NK-92 treated with Interleukin-12 subunit alpha and Interleukin-12 subunit beta, amount 100 ng/mL, for 24 hours (cell line): ENCODE measurements around the gene TCF25.
A peak's percentile ranks its signal among the peaks of the same experiment; 100 is the strongest.
"Not testable (repeated sequence)": the region's sequence is repeated elsewhere in the genome, so short reads cannot be mapped to it uniquely, and the experiment has no call there.

Experiments
- DNase-seq: peaks from one replicate; lab custom pipeline; 2025; lab: John Stamatoyannopoulos, UW

TCF25 gene

DNA sequence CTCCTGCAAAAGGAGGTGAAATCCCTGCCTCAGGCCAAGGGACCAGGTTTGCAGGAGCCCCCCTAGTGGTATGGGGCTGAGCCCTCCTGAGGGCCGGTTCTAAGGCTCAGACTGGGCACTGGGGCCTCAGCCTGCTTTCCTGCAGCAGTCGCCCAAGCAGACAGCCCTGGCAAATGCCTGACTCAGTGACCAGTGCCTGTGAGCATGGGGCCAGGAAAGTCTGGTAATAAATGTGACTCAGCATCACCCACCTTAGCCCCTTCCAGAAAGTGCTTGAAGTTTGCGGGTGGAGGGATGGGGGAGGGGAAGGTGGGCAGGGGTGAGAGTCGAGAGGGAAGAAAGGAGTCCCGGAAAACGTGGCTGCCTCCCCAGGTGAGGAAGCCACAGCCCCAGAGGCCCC, 47.3 kb downstream of the TCF25 start:
- no peak for DNase-seq

DNA sequence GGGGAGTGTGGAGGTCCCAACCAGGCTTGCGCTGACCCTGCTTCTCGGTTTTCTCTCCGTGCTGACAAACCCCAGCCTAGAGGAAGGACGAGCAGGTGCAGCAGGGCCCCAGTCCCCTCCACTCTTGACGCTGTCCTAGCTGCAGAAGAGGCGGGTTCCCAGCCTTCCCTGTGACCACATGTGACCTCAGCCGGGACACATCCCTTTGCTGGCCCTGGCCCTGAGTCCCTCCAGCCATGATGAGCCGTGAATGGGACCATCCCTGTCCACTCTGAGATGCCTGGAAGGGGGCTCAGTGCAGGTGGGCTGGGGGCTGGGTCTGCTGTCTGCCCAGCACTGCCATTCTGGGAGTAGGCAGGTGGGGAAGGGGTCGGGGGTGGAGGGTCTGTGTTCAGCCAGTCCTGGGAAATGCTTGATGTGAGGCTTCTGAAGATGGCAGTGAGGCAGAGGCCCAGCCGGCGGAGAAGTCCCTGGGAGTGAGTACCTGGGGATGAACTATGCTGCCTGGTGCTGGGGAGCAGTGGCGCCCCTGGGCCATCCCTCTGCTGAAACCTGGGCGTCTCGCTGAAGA, 47.8 kb downstream of the TCF25 start:
- no peak for DNase-seq

- no peak for DNase-seq
These were observed 48.5 kb downstream of the TCF25 start for GRCh38 chr16:89921702-89922476.

- DNase-seq, result no peak
These were observed 49.1 kb downstream of the TCF25 start for GRCh38 chr16:89922477-89922883.

DNA sequence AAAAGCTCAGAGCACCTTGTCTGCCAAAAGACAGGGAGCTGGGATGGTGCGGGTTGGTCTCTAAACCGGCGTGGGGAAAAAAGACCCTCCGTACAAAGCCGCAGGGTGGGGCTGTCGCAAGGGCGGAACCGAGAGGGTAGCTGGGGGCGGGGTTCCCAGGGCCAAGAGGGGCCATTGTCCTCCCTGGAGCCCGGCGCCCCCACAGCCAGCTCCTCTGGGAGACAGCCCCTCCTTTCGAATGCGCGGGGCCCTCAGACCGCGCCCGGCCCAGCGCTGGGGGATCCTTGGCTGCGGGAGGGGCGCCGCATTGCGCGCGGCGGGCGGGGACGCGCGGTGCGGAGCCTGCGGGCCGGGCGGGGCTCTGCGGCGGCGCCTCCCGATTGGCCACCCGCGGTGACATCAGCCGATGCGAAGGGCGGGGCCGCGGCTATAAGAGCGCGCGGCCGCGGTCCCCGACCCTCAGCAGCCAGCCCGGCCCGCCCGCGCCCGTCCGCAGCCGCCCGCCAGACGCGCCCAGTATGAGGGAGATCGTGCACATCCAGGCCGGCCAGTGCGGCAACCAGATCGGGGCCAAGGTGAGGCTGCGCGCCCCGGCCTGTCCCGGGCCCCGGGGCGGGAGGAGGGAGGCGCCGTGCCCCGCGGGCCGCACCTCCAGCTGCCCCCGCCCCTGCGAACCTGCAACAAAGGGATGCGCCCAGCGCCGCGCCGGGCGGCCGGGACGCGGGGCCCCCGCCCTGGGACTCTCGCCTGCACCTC, 49.7 kb downstream of the TCF25 start, which contains the start of gene TUBB3:
TUBB3 (plus strand) TSS at position 459 of the 756 bp plus-strand sequence; CDS start at position 519, 60 bp downstream.
- DNase-seq, result peak; percentile 39

DNA sequence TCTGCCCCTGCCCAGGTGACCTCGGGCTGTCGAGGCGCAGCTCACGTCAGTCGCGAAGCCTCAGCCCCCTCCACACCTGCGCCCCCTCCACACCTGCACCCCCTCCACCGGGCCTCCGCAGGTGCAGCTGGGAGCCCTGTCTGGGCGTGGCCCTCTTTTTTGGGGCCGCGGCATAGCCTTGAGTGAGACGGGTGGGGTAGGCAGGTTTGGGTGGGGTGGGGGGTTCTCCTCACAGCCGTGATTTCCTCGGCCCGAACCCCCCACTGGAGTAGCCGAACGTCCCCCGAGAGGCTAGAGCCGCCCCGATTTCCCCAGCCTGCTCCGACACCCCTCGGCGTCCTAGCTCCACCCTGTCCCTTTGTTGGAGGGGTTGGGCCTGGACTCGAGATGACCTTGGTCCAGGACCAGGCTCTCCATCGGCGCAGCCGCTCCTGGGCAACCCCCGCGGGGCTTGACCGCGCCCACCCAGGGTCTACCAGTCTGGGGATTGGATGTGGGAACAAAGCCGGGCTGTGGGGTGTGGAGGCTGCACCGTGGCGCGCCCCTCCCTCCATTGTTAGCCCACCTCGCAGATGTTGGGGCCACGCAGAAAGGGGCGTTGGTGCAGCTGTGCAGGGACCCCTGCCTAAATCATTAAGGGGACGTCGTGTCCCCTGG, 50.4 kb downstream of the TCF25 start:
- DNase-seq, result no peak

DNA sequence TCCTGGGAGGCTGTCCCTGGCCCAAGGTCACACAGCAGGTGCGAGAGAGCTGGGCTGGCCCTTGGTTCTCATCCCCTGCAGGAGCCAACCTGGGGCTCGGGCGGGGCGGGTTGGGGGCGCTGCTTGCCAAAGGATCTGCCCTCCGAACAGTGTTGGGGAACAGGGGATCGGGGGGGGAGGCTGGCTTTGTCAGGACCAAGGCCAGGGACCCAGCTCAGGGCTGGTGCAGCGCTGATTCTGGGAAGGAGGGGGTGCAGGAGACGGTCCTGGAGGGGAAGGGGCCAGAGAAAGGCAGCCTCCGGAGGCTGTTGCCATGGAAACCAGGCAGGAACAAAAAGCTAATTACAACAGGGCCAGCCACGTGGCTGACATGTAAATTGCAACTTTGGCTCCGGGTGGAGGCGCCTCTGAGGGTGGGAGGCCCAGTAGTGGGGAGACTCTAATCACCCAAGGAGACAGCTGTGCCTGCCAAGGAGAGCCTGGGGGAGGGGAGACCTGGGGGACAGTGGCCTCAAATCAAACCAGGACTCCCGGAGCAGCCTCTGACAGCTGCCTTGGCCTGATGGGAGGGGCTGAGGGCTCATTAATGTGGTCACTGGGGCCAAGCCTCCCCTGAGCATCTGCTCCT, 51.0 kb downstream of the TCF25 start:
- no peak for DNase-seq

DNA sequence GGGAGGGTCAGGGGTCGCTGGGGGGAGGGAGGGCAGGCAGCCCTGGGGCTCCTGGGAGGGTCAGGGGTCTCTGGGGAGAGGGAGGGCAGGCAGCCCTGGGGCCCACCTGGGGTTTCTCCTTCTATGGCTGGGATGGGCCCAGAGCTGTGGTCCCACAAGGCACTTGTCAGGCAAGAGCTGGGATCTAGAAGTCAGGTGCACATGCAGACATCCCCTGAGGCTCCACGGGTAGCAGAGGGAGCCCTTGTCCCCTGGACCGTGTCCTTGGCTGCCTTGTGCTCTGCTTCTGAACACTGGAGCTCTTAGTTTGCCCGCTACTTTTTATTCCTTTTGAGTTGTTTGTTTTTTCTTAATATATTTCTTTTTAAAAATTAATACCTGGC, 51.5 kb downstream of the TCF25 start:
- DNase-seq, result no peak

DNA sequence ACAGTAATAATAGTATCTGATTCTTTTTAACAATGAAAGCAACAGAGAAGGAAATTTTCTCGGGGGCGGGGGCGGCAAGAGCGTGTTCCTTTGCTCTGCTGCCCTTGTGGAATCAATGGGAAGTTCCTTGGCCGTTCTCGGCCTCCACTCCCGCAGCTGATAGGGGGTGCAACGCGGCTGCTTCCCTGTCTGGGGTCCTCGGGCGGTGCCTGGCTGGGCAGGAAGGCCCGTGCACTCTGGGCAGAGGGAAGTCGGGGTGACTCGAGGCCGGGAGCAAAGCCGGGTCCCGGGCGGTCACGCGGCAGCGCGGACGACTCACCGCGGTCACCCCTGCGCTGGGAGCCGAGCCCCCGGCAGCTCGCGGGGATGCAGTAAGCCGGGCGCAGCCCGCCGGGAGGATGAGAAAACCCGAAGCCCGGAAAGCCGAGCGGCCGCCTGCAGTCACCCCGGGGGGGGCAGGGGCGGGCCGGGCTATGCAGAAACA, 52.2 kb downstream of the TCF25 start:
- no peak for DNase-seq

DNA sequence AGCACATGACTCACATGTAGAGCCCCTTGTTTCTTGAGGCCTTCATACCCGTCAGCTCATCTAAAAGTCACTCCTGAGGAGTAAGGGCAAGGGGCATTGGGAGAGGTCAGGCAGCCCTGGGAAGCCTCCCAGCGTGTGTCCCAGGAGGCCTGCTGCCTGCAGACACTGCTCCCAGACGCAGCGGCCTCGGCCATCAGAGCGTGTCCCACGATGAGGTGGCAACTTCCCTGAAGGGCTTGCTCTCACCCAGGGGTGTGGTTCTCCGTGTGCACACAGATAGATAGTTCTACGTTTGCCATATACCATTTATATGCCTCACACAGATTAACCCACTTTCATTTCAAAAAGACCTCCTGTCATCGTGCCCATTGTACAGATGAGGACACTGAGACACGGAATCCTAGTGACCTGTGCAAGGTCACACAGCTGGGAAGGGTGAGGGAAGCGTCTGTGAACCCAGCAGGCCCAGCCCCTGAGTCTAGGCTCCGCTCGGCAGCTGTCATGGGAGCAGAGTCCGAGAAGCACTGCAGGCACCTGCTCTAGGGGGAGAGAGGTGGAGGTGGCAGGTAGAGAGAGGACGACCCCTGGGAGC, 58.0 kb downstream of the TCF25 start:
- DNase-seq, result no peak

DNA sequence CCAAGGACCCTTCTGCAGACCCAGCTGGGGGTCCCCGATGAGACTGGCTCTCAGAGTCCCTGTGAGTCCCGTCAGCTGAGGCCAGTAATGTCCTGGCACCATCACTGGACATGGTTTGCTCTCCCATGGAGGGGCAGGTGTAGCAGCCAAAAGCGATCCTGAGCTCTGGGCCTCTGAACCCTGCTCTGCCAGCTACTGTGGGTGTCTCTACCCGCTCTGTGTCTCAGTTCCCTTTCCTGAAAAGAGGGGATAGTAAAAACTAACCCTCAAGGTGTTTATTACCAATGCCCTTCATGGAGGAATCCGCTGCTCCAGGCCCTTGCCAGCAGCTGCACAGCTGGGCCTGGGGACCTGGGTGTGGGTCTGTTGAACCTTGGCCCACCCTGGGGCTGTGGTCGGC, 58.6 kb downstream of the TCF25 start:
- DNase-seq, result no peak

DNA sequence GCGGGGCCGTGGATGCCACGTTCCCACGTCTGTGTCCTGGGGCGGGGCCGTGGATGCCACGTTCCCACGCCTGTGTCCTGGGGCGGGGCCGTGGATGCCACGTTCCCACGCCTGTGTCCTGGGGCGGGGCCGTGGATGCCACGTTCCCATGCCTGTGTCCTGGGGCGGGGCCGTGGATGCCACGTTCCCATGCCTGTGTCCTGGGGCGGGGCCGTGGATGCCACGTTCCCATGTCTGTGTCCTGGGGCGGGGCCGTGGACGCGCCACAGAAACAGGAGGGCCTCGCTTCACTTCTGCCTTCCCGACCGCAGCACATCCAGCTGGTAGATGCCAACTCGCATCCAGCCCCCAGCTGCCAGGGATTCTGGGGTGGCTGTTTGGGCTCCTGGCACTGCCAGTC, 60.6 kb downstream of the TCF25 start:
- not testable (repeated sequence) for DNase-seq

DNA sequence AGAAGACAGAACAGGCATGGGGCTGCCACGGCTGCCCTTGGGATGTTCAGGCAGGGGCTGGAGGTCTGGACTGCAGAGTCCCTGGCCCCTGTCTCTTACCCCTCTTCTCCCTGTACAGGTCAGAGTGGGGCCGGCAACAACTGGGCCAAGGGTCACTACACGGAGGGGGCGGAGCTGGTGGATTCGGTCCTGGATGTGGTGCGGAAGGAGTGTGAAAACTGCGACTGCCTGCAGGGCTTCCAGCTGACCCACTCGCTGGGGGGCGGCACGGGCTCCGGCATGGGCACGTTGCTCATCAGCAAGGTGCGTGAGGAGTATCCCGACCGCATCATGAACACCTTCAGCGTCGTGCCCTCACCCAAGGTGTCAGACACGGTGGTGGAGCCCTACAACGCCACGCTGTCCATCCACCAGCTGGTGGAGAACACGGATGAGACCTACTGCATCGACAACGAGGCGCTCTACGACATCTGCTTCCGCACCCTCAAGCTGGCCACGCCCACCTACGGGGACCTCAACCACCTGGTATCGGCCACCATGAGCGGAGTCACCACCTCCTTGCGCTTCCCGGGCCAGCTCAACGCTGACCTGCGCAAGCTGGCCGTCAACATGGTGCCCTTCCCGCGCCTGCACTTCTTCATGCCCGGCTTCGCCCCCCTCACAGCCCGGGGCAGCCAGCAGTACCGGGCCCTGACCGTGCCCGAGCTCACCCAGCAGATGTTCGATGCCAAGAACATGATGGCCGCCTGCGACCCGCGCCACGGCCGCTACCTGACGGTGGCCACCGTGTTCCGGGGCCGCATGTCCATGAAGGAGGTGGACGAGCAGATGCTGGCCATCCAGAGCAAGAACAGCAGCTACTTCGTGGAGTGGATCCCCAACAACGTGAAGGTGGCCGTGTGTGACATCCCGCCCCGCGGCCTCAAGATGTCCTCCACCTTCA, 61.5 kb downstream of the TCF25 start:
- DNase-seq, result no peak

DNA sequence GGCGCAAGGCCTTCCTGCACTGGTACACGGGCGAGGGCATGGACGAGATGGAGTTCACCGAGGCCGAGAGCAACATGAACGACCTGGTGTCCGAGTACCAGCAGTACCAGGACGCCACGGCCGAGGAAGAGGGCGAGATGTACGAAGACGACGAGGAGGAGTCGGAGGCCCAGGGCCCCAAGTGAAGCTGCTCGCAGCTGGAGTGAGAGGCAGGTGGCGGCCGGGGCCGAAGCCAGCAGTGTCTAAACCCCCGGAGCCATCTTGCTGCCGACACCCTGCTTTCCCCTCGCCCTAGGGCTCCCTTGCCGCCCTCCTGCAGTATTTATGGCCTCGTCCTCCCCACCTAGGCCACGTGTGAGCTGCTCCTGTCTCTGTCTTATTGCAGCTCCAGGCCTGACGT, 62.2 kb downstream of the TCF25 start:
- not testable (repeated sequence) for DNase-seq

GRCh38 chr16:89936034-89936433, 62.6 kb downstream of the TCF25 start:
- DNase-seq, result no peak

DNA sequence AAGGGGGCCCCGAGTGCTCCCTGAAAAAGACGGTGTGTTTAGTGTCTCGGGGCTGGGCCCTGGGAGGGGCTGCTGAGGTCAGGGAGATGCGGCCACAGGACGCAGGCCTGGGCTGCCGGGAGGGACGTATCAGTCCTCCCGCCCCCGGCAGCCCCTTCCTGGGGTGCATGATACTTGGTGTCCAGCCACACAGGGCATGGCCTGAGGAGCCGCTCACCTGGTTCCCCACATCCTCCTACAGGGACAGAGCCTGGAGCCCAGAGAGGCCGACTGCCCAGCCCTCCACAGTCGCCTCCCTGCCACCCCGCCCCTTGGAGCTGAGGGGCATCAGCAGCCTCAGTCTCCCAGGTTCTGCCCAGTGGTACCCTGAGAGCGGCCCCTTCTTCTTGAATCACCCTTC, 63.1 kb downstream of the TCF25 start:
- DNase-seq, result no peak

DNA sequence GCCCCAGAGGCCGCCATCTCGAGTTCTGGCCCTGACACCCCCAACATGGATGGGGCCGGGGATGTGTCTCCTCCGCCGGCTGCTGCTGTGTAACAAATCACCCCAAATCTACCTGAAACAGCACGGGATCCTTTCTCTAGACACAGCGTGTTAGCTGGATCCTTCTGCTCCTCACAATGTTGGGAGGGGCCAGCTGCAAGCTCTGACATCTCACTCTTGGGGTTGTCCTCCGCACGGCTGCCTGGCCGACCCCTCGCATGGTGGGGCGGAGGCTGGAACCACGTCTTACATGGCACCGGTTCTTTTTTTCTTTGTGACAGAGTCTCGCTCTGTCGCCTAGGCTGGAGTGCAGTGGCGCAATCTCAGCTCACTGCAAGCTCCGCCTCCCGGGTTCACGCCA, 63.6 kb downstream of the TCF25 start:
- no peak for DNase-seq

- no peak for DNase-seq
These were observed 64.9 kb downstream of the TCF25 start for GRCh38 chr16:89938175-89938885.

DNA sequence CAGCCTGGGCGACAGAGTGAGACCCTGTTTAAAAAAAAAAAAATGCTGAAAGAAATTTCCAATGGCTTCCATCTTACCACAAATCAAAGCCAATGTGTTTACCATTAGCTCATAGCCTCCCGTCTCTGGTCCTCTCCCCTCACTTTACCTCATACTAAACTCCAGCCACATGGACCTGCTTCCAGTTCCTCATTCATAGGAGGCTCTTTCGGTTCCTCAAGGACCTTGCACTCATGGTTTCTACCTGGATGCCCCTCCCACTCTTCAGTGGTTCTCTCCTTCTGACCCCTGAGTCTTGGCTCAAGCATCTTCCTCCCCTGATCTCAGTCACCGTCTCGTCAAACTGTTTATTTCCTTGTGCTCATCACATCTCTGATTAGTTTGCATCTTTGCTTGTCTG, 71.4 kb downstream of the TCF25 start:
- DNase-seq, result no peak

DNA sequence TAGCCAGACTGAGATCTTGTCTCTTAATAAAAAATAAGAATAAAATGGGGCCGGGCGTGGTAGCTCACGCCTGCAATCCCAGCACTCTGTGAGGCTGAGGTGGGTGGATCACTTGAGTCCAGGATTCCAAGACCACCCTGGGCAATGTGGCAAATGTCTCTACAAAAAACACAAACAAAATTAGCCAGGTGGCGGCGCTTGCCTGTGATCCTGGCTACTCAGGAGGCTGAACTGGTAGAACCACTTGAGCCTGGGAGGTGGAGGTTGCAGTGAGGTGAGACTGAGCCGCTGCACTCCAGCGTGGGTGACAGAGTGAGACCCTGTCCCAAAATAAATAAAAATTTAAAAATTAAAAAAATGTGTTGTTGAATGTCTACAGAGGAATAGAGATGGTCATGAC, 72.3 kb downstream of the TCF25 start:
- DNase-seq, result no peak
